ENCODE data around the gene CPNE9.

Gene CPNE9, protein sequence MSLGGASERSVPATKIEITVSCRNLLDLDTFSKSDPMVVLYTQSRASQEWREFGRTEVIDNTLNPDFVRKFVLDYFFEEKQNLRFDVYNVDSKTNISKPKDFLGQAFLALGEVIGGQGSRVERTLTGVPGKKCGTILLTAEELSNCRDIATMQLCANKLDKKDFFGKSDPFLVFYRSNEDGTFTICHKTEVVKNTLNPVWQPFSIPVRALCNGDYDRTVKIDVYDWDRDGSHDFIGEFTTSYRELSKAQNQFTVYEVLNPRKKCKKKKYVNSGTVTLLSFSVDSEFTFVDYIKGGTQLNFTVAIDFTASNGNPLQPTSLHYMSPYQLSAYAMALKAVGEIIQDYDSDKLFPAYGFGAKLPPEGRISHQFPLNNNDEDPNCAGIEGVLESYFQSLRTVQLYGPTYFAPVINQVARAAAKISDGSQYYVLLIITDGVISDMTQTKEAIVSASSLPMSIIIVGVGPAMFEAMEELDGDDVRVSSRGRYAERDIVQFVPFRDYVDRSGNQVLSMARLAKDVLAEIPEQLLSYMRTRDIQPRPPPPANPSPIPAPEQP

GRCh38 chr3:9703736-9704346, at the start of gene CPNE9:
CPNE9 (plus strand) TSS chr3:9703833; CDS start chr3:9703997, 164 bp downstream.
- DNase-seq (ENCODE audit: low read depth, low spot score) = peak; percentile 27

GRCh38 chr3:9659849-9660248, 43.8 kb upstream of the CPNE9 start:
- DNase-seq (ENCODE audit: low read depth, low spot score) = no peak

GRCh38 chr3:9660972-9661371, 42.7 kb upstream of the CPNE9 start:
- no peak for DNase-seq (ENCODE audit: low read depth, low spot score)

GRCh38 chr3:9664119-9664751, 39.4 kb upstream of the CPNE9 start:
- no peak for DNase-seq (ENCODE audit: low read depth, low spot score)

DNA sequence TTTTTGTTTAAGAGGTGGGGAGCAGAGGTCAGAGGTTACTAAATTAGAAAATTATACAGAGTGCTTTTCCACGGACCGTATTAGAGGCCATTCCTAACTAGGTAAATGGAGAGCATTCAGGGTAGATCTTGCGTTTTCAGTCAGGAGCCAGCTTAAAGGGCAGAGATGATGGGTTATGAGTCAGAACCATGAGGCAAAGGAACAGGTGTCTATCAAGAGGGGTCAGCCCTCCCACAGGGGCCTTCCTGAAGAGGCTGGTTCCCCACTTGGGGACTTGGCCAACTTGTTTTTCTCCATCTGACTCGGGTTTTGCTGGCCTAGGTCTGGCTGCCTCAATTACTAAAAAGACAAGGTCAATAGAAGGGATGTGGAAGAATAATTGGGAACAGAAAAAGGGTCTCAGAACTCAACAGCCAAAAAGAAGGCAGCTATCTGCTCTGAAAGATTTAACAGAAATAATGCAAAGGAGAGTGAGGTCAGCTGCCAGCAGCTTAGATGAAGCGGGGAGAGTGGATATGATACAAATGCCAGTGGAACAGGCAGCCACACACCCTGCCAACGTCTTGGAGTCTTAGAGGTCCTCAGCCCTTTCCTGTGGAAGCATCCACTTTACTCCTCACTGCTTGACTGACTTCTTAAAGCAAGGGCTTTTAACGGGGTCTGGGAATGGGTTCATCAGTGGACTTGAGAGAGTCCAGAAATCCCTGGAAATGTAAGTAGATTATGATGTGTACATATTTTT, 36.8 kb upstream of the CPNE9 start:
- DNase-seq (ENCODE audit: low read depth, low spot score) = no peak

DNA sequence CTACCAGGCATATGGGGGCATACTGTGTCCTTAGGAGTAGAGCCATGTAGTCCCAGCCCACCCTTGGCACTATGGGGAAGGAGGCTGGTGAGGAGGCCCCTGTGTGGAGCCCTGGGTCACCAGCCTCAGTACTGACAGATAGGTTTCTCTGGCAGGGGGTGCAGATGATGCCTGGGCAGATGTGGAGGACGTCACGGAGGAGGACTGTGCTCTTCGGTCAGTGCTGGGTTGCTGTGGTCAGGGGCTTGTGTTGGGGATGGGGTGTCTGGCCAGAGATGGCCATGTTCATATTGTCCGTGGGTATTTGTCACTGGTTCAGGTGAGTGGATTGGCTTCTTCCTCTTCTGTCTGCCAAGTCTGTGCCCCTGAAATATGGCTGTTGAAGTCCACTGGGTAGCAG, 34.4 kb upstream of the CPNE9 start:
- no peak for DNase-seq (ENCODE audit: low read depth, low spot score)

DNA sequence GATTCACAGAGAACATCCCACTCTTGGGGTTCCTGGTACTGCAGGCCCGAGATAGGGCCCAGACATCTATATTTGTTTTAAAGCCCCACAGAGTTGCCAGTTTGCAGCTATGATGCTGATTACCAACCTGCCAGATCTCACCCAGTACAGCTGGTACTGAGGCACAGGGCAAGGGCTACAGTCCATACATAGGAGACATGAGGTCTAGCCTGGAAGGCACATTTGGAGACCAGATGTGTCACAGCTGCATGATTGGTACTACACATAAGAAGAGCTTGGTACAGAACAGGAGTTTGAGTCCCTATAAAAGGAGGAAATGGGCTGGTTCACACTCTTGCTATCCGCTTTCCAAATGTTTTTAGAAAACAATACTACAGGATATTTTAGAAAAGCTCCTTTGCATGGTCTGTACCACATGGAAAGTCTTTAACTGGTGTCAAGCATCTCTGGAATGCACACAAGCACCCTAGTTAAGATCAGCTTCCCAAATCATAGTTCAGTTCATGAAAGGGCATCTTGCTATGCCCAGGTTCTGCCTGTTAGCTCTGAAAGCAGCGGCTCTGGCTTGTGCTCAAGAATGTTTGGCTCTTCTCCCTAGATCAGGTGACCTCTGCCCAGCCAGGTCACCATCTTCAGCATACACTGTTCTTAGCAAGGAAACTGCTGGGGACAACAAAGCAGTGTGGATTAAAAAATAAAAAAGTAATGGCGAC, 33.8 kb upstream of the CPNE9 start:
- DNase-seq (ENCODE audit: low read depth, low spot score) = peak; percentile 62

DNA sequence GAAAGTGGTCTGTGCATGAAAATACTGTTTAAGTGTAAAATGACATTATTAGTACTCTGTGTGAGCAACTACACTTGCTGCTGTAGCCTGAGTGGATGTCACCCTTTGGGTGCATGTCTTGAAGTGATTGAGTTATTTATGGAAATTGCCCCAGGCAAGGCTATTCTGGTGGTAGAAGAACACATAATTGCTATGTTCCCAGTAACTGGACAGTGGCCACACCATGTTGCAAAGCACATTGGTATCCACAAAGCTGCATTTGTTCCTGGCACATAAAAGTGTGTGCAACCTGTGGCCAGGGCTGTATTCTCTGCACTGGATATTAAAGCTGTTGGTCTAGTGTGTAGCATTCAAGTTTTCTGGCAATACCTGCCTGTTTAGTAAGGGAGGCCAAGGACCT, 30.6 kb upstream of the CPNE9 start:
- DNase-seq (ENCODE audit: low read depth, low spot score) = no peak

DNA sequence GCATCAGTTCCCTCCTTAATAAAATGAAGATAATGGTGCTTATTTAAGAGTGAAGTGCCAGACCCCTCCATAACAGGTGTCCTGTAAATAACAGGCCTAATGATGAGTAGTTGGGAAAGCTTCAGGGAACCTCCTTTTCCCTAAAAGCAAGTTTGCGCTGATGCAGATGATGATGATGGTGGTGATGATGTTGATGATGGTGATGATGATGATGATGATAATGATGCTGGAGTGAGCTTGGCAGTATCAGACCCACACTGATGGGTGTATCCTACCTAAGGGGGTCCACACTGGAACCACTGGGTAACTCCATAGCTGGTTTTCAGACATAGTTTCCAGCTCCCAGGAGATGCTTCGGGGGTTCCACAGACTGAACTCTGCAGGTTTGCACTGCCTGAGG, 29.9 kb upstream of the CPNE9 start:
- DNase-seq (ENCODE audit: low read depth, low spot score) = no peak

DNA sequence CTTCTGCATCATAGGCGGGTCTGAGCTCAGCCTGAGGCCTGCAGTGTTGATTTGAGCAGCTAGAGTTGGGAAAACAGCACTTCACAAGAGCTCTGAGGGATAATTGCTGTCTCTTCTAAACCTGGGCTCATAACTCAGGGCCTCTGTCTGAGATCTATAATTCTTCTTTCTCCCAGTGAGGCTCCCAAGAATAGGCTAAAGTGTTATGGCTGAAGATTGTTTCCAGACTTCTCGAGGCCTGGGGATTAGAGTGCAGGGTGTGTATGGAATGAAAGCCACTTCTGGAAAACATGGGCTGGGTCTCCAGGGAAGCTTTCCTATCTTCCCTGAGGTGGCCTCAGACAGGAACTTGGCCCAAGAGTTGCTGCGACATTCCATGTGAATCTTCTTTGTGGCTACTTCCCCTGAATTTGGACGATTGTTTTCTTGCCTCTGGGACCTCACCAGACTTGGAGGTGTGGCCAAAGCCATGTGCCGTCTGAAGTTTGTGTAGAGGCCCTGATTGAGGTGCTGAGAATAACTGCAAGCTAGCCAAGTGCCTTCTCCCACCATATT, 27.8 kb upstream of the CPNE9 start:
- DNase-seq (ENCODE audit: low read depth, low spot score) = no peak

DNA sequence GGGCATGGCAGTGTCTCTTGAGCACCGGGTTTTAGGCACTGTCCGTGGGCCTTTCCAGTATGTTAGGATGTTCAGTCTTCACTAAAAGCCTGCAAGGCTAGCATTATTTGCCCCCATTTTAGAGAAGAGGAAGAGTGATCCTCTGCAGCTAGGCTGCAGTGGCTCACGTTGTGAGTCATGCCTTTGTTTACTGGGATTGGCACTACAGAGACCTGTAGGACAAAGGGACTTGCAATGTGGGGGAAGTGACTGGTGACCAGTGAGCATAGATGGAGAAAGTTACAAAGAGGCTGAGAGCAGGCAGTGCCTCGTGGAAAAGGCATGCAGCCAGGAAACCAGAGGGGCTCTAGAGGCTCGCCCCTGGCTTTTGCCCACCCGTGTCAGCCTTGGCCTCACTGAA, 26.8 kb upstream of the CPNE9 start:
- DNase-seq (ENCODE audit: low read depth, low spot score) = peak; percentile 27

- DNase-seq (ENCODE audit: low read depth, low spot score) = no peak
Measured at GRCh38 chr3:9678493-9678892, 25.1 kb upstream of the CPNE9 start.

- no peak for DNase-seq (ENCODE audit: low read depth, low spot score)
Measured at GRCh38 chr3:9679476-9680080, 24.1 kb upstream of the CPNE9 start.

- no peak for DNase-seq (ENCODE audit: low read depth, low spot score)
Measured at GRCh38 chr3:9681011-9681722, 22.5 kb upstream of the CPNE9 start.

GRCh38 chr3:9681723-9682081, 21.9 kb upstream of the CPNE9 start:
- no peak for DNase-seq (ENCODE audit: low read depth, low spot score)

DNA sequence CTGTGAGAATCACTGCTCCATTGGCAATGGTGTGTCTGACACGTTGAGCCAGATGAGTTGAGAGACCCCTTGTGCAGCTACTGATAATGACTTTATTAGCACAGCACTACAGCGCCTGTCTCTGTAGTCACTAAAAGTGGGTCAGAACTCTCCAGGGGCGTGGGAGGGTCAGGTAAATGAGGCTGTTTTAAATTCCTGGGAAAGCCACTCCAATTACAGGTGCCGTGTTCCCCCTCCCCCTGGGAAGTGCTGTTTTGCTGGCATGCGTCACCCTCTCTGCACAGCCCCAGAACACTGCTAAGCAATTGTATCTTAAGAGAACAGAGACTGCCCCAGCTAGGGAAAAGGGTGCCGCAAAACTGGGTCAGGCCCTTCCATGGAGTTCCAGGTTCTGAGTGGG, 21.5 kb upstream of the CPNE9 start:
- no peak for DNase-seq (ENCODE audit: low read depth, low spot score)

- DNase-seq (ENCODE audit: low read depth, low spot score) = no peak
Measured at GRCh38 chr3:9683426-9683825, 20.2 kb upstream of the CPNE9 start.

DNA sequence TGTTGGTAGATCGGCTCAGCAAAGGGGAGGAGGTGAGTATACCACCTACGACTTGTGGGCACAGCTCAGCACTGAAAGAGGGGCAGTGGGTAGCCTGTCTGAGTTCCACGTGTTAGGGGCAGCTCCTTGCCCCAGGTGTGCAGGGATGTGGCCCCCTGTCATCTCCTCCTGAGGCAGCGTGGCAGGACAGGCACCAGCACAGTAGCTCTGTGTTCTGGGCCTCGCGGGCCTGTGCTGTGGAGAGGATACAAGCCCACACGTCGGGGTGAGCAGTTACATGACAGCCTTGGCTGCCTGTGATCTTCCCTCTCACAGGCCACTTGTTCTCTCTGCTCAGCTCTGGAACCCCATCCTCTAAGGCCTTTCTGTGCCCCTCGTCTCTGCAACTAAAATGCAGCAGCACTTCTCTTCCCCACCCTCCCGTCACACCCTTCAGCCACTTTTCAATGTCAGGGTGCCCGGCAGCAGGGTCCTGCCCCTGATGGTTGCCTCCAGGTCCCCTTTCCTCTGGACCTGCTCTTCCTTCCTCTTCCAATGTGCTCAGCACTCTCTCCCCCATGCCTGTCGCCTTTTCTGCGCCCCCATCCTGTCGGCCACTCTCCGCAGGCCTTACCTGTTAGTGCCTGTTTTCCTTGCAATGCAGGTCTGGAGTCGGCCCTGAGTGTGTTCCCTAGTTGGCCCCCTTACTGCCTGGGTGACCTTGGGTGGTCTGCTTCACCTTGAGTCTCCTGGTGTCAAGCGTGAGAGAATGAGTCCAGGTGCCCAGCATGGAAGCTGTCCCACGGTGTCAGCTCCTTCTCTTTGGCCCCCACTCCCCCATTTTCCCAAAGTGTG, 18.2 kb upstream of the CPNE9 start:
- no peak for DNase-seq (ENCODE audit: low read depth, low spot score)

DNA sequence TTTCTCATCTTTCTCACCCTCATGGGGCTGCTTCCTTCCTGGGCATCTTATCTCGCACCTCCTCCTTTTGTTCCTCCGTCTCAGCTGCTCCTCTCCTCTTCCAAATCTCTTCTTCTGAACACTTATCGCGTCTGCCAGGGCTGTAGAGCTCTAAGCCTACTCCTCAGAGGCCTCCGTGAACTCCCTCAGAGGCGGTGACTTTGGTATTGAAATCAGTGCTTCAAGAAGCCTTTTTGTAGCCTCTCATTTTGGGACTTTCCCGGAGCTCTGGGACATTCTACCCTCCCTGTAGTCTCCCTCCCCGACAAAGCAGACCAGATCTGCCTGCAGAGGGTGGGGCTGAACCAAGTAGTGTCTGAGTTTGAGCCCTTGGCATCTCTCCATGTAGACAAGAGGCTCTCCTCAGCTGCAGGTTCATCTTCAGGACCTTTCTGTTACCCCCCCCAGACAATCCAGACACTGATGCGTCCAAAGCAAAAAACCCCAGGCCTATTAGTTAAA, 17.5 kb upstream of the CPNE9 start:
- DNase-seq (ENCODE audit: low read depth, low spot score) = no peak

Measured in astrocyte of the hippocampus (primary cell).